GM18511 (cell line): ENCODE data around the gene WDR13.
A peak's percentile ranks its signal among the peaks of the same experiment; 100 is the strongest.

Experiments
- ATAC-seq: cut with Tn5 transposase; IDR thresholded peaks from one replicate; pipeline ENCODE4 v1.9.1; 2021; ENCODE audit warnings: mild to moderate bottlenecking, moderate library complexity; ENCODE audit not compliant: unreplicated experiment

The WDR13 gene

GRCh38 chrX:48592971-48593370 is 4.3 kb upstream of the WDR13 start:
- ATAC-seq, result no peak

- no peak for ATAC-seq
Observed at GRCh38 chrX:48595929-48596328, 1.4 kb upstream of the WDR13 start.

- ATAC-seq, result no peak
Observed at GRCh38 chrX:48598614-48599013, 1.3 kb downstream of the WDR13 start.

GRCh38 chrX:48599341-48599740 is 2.0 kb downstream of the WDR13 start:
- ATAC-seq, result no peak

GRCh38 chrX:48600226-48600625 is 2.9 kb downstream of the WDR13 start:
- no peak for ATAC-seq

GRCh38 chrX:48601741-48602394 is 4.6 kb downstream of the WDR13 start:
- no peak for ATAC-seq

GRCh38 chrX:48604701-48605100 is 7.4 kb downstream of the WDR13 start:
- ATAC-seq, result no peak

- no peak for ATAC-seq
Observed at GRCh38 chrX:48606091-48606490, 8.8 kb downstream of the WDR13 start.

- ATAC-seq, result no peak
Observed at GRCh38 chrX:48611703-48612102, 14.4 kb downstream of the WDR13 start.

- ATAC-seq, result no peak
Observed at GRCh38 chrX:48613502-48614160, 16.3 kb downstream of the WDR13 start.

- ATAC-seq, result no peak
Observed at GRCh38 chrX:48616576-48616975, 19.3 kb downstream of the WDR13 start.

GRCh38 chrX:48617542-48618340 is 20.4 kb downstream of the WDR13 start:
- no peak for ATAC-seq

- ATAC-seq, result no peak
Observed at GRCh38 chrX:48626401-48627298, 29.4 kb downstream of the WDR13 start.

- ATAC-seq, result peak; percentile 96
Observed at GRCh38 chrX:48631376-48632090, 34.2 kb downstream of the WDR13 start.

GRCh38 chrX:48632207-48632606 is 34.9 kb downstream of the WDR13 start:
- ATAC-seq, result no peak

GRCh38 chrX:48636301-48636700 is 39.0 kb downstream of the WDR13 start:
- no peak for ATAC-seq

- ATAC-seq, result no peak
Observed at GRCh38 chrX:48636776-48637175, 39.5 kb downstream of the WDR13 start.

- ATAC-seq, result no peak
Observed at GRCh38 chrX:48645669-48646068, 48.4 kb downstream of the WDR13 start.

- no peak for ATAC-seq
Observed at GRCh38 chrX:48648336-48648751, 51.1 kb downstream of the WDR13 start.

GRCh38 chrX:48649102-48649501 is 51.8 kb downstream of the WDR13 start:
- ATAC-seq, result no peak
